Stimulated activated CD4-positive, alpha-beta T cell treated with anti-CD3 and anti-CD28 coated beads, Interleukin-15, amount 100 ng/mL, for 48 hours (primary cell): ENCODE measurements around the gene SNPH.

Experiments
- DNase-seq, 2 donors: peaks; one replicate each; pipeline ENCODE4 v3.0.0-alpha.2; 2020; ENCODE audit warnings: low read depth in 2 of 2

The SNPH gene

DNA sequence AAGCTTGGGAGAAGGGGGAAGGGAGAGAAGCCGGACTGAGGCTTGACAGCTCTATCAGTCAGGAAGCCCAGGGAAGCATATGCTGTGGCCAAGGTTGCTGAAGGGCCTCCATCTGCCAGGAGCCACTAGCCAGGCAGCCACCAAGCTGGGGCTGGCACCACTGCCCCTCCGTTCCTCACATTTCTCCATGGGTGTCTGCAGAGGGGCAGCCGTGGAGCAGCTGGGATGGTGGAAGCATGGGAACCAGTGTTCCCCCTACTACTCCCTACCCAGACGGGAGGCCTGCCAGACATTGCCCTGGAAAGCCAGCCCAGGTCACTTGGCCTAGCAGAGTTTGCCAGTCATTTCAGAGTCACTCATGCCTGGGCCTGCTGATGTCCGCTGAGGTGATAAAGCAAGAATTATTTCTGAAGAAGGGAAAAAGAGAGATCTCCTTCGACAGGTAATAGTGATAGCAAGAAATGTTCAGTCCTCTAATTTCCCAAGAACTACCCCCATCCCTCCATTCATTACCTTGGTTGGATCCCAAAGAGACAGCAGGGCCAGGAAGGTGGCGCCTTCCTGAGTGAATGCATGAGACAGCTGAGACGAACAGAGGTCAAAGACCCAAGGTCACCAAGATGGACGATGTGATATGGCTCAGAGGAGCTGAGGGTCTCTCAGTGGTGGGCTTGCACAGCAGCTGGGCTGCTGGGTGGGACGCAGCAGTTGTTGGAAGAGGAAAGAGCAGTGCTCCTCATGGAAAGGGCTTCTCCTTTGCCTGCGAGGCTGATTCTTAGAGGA lies 21.9 kb downstream of the SNPH start:
- no peak for DNase-seq

GRCh38 chr20:1291191-1291741 lies 25.2 kb downstream of the SNPH start:
- DNase-seq, result no peak

DNA sequence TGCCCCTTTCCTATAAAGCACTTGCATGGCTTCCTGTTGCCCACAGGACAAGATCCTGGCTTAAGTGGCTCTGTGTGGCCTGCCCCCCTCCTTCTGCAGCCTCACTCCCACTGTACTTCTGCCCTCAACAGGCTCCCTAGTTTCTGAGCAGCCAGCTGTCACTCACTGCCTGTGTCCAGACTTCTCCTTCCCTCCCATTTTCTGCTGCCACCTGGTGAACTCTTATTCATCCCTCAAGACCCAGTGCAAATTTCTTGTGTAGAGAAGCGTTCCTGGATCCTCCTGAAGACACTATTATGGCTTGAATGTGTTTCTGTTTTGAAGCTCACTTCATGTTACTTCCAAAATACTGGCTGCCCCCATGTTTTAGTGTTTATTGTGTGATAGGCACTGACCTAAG lies 26.5 kb downstream of the SNPH start:
- no peak for DNase-seq

GRCh38 chr20:1293641-1294379 lies 27.7 kb downstream of the SNPH start:
- DNase-seq, result no peak

DNA sequence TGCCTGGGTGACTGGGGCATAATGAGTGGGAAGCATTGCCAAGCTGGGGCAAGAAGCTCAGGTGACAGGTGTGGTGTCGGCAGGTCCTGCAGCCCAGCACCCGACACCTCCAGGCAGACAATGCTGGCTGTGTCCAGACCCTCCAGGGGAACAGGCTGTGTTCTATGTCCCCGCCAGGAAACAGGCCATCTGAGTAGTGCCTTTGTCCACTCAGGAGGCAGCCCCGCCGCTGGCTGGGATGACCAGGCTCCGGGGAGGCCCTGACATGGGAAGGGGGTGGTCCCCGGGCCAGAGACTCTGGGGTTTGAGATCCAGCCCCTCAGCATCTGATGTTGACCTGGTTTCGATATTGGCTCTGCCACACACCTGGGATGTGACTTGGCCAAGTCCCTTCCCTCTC lies 28.4 kb downstream of the SNPH start:
- no peak for DNase-seq

GRCh38 chr20:1295276-1295930 lies 29.3 kb downstream of the SNPH start:
- no peak for DNase-seq

GRCh38 chr20:1296117-1296610 lies 30.1 kb downstream of the SNPH start:
- no peak for DNase-seq

- no peak for DNase-seq
Measured at GRCh38 chr20:1296922-1297321, 30.8 kb downstream of the SNPH start.

DNA sequence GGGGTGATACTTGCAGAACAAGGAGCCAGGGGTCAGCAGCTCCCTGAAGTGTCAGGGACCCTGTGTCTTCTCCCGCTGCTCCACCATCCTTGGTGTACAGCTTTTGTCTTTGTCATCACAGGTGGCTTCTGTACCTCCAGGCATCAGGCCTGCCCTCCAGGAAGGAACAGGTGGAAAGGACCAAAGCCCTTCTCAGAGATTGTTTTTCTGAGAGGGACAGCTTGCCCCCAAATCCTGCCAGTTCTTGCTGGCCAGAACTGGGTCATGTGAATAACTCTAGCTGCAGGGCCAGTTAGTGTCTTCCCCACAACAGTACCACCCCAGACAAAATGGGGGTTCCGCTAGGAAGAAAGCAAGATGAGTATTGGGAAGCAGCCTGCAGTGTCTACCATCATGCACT lies 31.4 kb downstream of the SNPH start:
- DNase-seq, result no peak

DNA sequence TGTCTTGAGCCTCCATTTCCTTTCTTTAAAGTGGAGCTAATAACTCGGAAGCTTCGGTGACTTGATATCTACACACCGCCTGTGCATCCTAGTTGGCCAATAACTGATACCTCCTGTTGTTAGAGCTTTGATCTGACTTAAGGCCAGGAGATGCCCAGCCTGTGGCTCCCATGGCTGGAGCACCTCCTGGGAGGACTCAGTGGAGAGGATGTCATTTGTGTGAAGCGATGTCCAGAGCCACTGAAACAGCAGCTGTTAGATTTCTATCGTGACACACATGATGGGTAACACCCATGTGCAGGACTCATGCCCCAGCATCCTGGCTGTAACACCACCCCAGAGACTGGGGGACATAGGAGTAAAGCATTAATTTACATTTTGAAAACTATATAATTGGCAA lies 32.1 kb downstream of the SNPH start:
- DNase-seq, result no peak

DNA sequence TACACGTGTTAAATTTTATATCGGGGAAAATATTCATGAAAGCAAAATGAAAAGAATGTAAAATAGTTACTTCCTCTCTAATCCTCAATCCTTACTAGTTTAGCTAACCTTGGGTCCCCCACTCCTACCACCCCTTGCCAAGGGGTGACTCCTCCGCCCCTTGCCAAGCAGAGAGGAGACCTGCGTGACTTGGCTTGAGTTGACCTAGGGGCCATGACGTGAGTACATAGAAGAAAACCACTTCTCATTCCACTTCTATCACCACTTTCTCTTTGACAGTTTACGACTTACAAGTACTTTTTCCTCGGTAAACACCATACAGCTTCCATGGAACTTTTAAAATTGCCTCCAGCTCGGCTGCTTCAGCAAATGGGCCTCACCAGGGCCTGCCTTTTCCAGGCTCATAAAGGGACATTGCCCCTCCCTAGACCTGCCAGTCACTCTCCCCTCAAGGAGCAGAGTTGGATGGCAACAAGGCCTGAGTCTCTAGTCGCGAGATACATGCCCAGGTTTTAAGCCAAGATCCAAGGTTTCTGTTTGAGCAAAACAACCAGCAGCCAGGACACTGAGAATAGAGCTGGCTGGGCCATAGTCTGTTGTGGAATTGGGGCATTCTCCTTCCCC lies 32.9 kb downstream of the SNPH start:
- DNase-seq, result no peak

GRCh38 chr20:1299522-1299921 lies 33.4 kb downstream of the SNPH start:
- DNase-seq, result peak in 1 of 2 donors; percentile 31

DNA sequence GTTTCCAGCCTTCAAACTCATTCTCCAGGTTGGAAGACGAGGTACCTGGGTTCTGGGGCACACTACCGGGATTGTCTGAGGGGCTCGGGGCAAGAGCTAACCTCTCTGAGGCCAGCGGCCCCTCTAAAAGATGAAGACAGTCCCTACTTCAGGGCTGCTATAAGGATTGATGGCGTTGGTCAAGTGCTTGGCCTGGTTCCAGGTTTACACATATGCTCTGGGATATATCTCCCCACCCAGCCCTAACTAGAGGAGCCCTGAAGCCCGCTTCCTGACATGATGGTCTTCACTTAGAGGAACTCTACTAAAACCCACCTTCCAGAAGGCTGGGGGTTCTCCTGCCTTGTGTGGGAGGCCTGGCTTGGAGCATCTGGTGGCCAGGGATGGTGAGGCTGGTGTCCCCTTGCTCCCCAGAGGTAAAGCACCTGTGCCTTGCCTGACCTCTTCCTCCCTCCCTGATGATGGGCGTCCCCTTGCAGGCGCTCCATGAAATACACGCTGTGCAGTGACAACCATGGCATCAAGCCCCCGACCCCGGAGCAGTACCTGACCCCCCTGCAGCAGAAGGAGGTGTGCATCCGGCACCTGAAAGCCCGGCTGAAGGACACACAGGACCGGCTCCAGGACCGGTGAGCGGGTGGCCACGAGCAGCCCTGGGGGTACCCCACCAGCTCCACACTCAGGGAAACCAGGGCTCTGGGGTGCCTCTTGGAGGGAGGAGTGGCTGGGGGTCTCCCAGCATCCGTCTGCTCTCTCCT lies 34.2 kb downstream of the SNPH start:
- no peak for DNase-seq

DNA sequence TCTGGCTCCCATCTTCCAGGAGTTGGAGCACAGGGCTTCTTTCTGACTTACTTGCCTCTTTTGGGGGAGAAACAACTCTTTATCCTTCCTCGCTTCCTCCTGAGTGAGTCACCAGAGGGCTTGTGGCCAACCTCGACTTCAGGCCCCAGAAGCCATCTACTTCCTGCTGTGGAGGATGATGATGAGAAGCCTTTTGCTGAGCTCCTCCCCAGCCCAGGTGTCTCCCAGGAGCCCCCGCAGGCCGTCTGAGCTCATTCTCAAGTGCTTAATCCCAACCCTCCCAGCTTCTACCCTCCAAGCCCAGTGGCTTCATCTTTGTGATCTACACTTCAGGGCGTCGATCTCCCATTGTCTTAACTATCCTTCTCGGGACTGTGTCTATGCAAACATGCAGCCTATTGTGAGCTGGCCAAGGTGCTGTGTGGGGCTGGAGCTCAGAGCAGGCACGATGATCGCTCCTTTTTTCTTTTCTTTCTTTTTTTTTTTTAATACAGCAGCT lies 35.0 kb downstream of the SNPH start:
- DNase-seq, result peak; percentile 36 to 43

DNA sequence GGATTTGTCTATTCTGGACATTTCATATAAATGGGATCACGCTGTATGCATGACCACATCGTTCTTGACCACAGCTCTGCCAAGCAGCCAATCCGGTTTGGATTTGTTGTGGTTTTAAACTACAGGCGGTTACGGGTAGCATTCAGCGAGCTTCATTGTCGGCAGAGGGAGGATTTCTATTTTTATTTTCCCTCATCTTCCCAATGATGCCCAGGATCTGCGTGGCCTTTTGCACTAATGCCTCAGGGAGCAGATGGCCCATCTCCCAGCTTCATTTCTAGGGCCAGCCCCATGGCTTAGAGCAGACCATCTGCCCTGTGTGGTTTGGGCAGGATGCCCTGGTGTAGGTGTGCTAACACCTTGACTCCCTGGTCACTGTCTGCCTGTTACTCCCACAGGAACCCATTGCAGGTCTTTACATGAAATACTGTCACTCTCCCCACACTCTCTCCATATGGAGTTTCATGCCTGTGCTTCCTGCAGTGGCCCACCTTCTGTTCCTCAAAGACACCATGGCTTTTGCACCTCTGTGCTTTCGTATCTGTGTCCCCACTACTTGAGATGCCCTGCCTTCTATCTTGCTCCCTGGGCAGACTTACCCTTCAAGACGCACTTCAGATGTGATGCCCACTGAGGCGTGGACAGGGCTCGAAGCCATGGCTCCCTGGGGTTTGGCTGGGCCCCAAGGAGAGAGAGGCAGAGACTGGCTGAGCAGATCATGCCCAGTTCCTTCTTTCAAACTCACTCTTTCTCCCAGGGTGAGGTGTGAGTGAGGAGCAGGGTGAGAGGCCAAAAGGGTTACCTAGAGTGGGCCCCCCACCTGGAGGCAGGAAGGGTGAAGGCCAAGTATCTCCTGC lies 36.8 kb downstream of the SNPH start:
- DNase-seq, result no peak

DNA sequence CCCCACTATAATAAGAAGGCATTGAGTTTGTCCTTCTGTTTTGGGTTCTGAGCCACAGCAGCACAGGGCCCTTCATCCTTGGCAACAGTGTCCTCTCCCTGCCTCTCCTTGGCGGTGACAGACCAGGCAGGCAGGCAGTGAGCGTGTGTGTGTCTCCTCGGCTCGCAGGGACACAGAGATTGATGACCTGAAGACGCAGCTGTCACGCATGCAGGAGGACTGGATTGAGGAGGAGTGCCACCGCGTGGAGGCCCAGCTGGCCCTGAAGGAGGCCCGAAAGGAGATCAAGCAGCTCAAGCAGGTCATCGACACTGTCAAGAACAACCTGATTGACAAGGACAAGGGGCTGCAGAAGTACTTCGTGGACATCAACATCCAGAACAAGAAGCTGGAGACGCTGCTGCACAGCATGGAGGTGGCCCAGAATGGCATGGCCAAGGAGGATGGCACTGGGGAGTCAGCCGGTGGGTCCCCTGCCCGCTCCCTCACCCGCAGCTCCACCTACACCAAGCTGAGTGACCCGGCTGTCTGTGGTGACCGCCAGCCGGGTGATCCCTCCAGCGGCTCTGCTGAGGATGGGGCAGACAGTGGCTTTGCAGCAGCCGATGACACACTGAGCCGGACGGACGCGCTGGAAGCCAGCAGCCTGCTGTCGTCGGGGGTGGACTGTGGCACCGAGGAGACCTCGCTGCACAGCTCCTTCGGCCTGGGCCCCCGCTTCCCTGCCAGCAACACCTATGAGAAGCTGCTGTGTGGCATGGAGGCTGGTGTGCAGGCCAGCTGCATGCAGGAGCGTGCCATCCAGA lies 38.8 kb downstream of the SNPH start:
- no peak for DNase-seq

- no peak for DNase-seq
Measured at GRCh38 chr20:1305712-1306111, 39.6 kb downstream of the SNPH start.

- no peak for DNase-seq
Measured at GRCh38 chr20:1306316-1307135, 40.4 kb downstream of the SNPH start.
